ENCODE measurements around the gene MXI1. TPM values are rescaled to one million over a fixed set of nuclear protein-coding genes. Genes with fewer than 3 reads are reported as not detected.

MXI1 gene
- total and polyA plus RNA-seq, 9 donors, result 17.1 to 25.2 (median 20.5) TPM

DNA sequence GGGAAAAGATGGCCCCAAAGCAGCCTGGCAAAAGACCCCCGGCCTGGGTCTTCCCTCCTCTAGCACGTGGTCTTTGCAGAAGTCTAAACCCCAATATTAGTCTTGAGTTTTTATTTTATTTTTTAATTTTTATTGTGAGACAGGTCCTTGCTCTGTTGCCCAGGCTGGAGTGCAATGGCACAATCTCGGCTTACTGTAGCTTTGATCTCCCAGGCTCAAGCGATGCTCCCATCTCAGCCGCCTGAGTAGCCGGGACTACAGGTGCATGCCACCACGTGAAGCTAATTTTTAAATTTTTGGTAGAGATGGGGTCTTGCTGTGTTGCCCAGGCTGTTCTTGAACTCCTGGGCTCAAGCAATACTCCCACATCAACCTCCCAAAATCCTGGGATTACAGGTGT lies 40.3 kb upstream of the MXI1 start:
- peaks cover 13% of the 10 kb centered on the region for H3K4me1 ChIP-seq (ENCODE audit: control insufficient read depth, insufficient read depth, low read length)
- no peaks in the 10 kb centered on the region for H3K36me3 ChIP-seq (ENCODE audit: control insufficient read depth, insufficient read depth, low read length)
- WGBS (ENCODE audit: insufficient coverage), result 72% methylated on average over 2 of the region's 7 CpGs
- H3K9me3 ChIP-seq (replicated peaks; ENCODE audit: control insufficient read depth, low read depth, low read length), result no peaks in the 10 kb centered on the region
- no peak overlapping the region for H3K27ac ChIP-seq (ENCODE audit: low read length)
- peaks cover 40% of the 10 kb centered on the region for H3K27me3 ChIP-seq (ENCODE audit: control insufficient read depth, insufficient read depth, low read length)
- DNase-seq, result no peak
- H3K4me3 ChIP-seq (ENCODE audit: low read length), result no peak overlapping the region

DNA sequence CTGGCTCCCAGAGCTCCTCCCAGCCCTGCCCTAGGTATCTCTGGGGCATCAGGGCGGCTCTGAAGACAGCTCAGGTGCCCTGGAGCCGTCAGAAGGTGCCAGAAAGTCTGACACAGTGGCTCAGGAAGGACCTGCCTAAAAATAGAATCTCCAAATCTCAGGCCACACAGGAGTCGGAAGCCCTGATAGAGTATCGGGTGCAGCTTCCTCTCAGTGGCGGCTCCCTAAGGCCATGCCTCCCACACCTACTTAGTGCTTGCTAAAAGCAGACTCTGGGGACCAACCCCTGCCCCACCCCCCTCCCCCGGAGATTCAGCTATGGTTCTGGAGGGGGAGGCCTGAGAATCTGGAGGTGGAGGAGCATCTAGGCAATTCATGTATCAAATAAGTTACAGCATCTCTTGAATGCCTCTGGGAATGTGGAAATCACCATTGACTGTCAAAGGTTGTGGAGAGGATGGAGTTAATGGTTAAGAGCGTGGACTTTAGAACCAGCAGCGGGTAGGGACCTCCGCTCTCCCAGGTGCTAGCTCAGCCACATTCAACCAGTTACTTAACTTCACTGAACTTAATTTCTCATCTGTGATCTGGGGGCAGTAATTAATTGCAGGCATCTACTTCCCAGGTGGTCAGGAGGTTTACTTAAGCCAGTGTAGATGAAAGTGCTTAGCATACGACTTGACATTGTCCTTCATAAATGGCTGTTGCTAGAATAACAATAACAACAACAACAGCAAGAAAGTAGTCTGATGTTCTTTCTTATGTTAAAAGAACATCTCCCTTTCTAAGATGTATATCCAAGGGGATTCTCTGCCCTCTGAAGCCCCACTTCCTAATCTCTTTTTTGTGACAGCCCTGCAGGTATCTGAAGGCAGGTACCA lies 38.6 kb upstream of the MXI1 start:
- DNase-seq, result no peak
- H3K27ac ChIP-seq (ENCODE audit: low read length), result no peak overlapping the region
- no peaks in the 10 kb centered on the region for H3K9me3 ChIP-seq (replicated peaks; ENCODE audit: control insufficient read depth, low read depth, low read length)
- peaks cover 13% of the 10 kb centered on the region for H3K4me1 ChIP-seq (ENCODE audit: control insufficient read depth, insufficient read depth, low read length)
- no peak overlapping the region for H3K4me3 ChIP-seq (ENCODE audit: low read length)
- H3K36me3 ChIP-seq (ENCODE audit: control insufficient read depth, insufficient read depth, low read length), result no peaks in the 10 kb centered on the region
- peaks cover 39% of the 10 kb centered on the region for H3K27me3 ChIP-seq (ENCODE audit: control insufficient read depth, insufficient read depth, low read length)
- 4% methylated on average over 2 of the region's 10 CpGs for WGBS (ENCODE audit: insufficient coverage)

DNA sequence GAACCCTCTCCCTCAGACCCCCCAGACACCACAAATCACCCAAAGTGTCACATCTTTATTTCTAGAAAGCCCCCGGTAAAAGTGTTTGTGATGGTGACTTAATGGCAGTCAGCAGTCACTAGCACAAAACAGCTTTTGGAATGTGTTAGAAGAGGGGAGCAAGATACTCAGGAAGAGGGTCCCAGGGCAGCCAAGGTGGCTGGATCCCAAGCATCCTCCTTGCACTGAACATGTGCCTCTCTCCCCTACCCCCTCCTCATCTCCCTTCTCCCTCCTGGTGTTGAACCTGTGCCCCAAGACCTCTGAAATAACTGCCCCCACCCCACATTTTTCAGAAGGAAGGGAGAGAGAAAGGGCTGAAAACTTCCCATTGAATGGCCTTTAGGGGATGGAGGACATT lies 37.8 kb upstream of the MXI1 start:
- no peak overlapping the region for H3K27ac ChIP-seq (ENCODE audit: low read length)
- H3K4me1 ChIP-seq (ENCODE audit: control insufficient read depth, insufficient read depth, low read length), result peaks cover 13% of the 10 kb centered on the region
- DNase-seq, result no peak
- no peaks in the 10 kb centered on the region for H3K9me3 ChIP-seq (replicated peaks; ENCODE audit: control insufficient read depth, low read depth, low read length)
- WGBS (ENCODE audit: insufficient coverage), result no CpG with 5 or more reads among the region's 1 CpG
- H3K36me3 ChIP-seq (ENCODE audit: control insufficient read depth, insufficient read depth, low read length), result no peaks in the 10 kb centered on the region
- H3K4me3 ChIP-seq (ENCODE audit: low read length), result no peak overlapping the region
- H3K27me3 ChIP-seq (ENCODE audit: control insufficient read depth, insufficient read depth, low read length), result peaks cover 36% of the 10 kb centered on the region

DNA sequence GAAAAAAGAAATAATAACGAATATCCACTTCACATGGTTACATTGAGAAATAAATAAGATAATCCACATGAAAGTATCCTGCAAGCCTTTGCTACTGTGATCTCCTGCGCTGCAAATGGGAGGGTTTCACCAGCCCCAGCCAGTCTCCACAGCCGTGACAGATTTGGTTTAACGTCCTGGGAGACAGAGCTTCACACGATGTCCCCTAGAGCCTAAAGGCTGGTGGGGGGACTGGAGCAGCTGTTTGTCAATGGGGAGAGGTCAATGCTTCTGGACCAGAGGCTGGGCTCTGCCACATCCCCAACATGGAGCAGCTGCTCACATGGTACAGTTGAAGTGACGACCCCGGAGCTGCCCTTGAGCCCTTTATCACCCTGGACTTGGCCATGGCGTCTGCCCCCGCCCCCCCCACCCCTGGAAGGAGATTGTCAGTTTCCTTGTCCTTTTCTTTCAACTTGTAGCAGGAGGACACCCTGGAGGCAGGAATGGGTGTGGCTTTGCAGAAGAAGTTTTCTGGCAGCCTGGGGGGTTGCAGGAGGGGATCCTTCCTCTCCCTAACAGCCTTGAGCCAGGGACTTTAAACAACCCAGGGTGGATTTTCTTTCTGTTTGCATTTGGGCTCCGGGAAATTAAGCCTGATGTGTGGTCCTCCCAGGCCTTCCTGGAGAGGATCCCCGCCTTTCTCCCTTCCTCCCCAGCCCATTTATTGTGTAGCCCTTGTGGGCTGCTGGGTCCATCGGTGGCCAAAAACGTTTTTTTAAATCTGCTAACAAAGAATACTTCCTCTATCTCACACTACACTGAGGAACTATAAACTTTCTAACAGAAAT lies 37.0 kb upstream of the MXI1 start:
- Histone ChIP-seq H3K4me1 (ENCODE audit: control insufficient read depth, insufficient read depth, low read length) (peaks cover 13% of the 10 kb centered on the region), H3K36me3 (ENCODE audit: control insufficient read depth, insufficient read depth, low read length) (no peaks in the 10 kb centered on the region), H3K27me3 (ENCODE audit: control insufficient read depth, insufficient read depth, low read length) (peaks cover 36% of the 10 kb centered on the region), H3K27ac (ENCODE audit: low read length) (no peak overlapping the region), H3K4me3 (ENCODE audit: low read length) (no peak overlapping the region), H3K9me3 (replicated peaks; ENCODE audit: control insufficient read depth, low read depth, low read length) (no peaks in the 10 kb centered on the region)
- peak; percentile 42 for DNase-seq
- WGBS (ENCODE audit: insufficient coverage), result 6% methylated on average over 7 of the region's 13 CpGs

DNA sequence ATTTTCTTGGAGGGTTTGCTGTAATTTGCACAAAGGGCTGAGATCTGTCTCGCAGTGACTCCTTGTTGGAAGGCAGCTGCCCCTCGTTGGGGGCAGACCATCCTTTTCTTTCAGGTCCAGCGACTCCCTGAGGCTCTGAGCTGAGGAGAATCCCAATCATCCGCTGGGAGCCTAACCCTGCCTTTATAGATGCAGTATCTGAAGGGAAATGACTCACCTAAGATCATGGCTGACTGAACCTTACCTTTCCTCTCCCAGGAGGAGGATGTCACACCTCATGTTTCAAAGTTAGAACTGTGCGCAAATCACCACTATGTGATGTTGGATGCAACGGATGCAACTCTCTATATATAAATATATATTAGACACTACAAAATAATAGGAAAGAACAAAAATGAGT lies 36.4 kb upstream of the MXI1 start:
- Histone ChIP-seq H3K27me3 (ENCODE audit: control insufficient read depth, insufficient read depth, low read length) (peaks cover 32% of the 10 kb centered on the region), H3K4me3 (ENCODE audit: low read length) (no peak overlapping the region), H3K4me1 (ENCODE audit: control insufficient read depth, insufficient read depth, low read length) (peaks cover 15% of the 10 kb centered on the region), H3K36me3 (ENCODE audit: control insufficient read depth, insufficient read depth, low read length) (no peaks in the 10 kb centered on the region), H3K27ac (ENCODE audit: low read length) (no peak overlapping the region), H3K9me3 (replicated peaks; ENCODE audit: control insufficient read depth, low read depth, low read length) (no peaks in the 10 kb centered on the region)
- no peak for DNase-seq
- 10% methylated on average over 2 of the region's 6 CpGs for WGBS (ENCODE audit: insufficient coverage)

DNA sequence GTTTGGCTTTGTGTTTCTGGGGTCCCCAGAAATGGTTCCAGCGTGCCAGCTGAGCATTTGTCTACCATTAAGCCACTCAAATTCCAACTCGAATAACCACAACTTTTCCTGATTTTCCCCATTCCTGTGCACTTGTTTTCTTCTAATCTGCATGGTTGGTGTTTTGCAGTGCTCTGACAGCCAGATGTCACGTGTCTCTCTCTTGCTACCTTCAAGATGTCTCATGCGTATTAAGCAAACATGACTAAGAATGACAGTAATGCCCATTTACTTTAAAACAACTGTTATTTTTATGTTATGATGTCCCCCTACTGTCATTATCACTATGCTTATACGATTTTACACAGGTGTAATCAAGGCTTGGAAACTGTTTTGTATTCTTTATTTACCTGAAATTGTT lies 35.2 kb upstream of the MXI1 start:
- Histone ChIP-seq H3K4me1 (ENCODE audit: control insufficient read depth, insufficient read depth, low read length) (peaks cover 15% of the 10 kb centered on the region), H3K27ac (ENCODE audit: low read length) (no peak overlapping the region), H3K9me3 (replicated peaks; ENCODE audit: control insufficient read depth, low read depth, low read length) (no peaks in the 10 kb centered on the region), H3K27me3 (ENCODE audit: control insufficient read depth, insufficient read depth, low read length) (peaks cover 29% of the 10 kb centered on the region), H3K4me3 (ENCODE audit: low read length) (no peak overlapping the region), H3K36me3 (ENCODE audit: control insufficient read depth, insufficient read depth, low read length) (no peaks in the 10 kb centered on the region)
- no peak for DNase-seq
- WGBS (ENCODE audit: insufficient coverage), result 83% methylated on average over 2 of the region's 5 CpGs

DNA sequence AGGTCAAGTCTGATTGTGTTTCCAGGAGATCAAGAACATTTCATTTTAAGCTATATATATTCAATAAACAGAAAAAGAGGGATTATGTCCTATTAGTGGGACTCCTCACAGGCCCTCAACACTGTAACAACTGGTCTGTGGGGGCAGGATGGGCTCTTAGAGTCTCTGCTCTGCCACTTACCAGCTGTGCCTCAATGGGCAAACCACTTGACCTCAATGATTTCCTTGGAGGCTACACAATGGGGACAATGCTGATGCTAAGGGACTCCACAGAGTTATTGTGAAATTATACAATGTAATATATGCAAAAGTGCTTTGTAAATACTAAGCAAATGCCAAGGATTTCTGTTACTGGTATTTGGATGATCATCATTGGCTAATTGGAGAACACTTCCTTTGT lies 33.2 kb upstream of the MXI1 start:
- Histone ChIP-seq H3K4me1 (ENCODE audit: control insufficient read depth, insufficient read depth, low read length) (peaks cover 10% of the 10 kb centered on the region), H3K9me3 (replicated peaks; ENCODE audit: control insufficient read depth, low read depth, low read length) (no peaks in the 10 kb centered on the region), H3K27me3 (ENCODE audit: control insufficient read depth, insufficient read depth, low read length) (peaks cover 14% of the 10 kb centered on the region), H3K36me3 (ENCODE audit: control insufficient read depth, insufficient read depth, low read length) (no peaks in the 10 kb centered on the region), H3K27ac (ENCODE audit: low read length) (no peak overlapping the region), H3K4me3 (ENCODE audit: low read length) (no peak overlapping the region)
- DNase-seq, result no peak

DNA sequence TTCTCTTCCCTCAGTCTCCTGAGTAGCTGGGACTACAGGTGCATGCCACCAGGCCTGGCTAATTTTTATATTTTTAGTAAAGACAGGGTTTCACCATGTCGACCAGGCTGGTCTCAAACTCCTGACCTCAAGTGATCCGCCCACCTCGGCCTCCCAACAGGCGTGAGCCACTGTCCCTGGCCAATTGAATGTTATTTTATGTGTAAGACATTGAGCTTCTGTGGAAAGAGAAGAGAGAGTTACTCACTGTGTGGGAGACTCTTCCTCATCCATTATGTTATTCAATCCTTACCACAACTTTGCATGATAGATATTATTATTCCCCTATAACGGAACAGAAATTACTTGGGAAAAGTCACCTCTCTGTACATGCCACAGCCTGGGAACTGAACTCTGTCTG lies 32.6 kb upstream of the MXI1 start:
- H3K9me3 ChIP-seq (replicated peaks; ENCODE audit: control insufficient read depth, low read depth, low read length), result no peaks in the 10 kb centered on the region
- H3K4me1 ChIP-seq (ENCODE audit: control insufficient read depth, insufficient read depth, low read length), result peaks cover 10% of the 10 kb centered on the region
- no CpG with 5 or more reads among the region's 5 CpGs for WGBS (ENCODE audit: insufficient coverage)
- no peak overlapping the region for H3K27ac ChIP-seq (ENCODE audit: low read length)
- no peak for DNase-seq
- H3K4me3 ChIP-seq (ENCODE audit: low read length), result no peak overlapping the region
- H3K27me3 ChIP-seq (ENCODE audit: control insufficient read depth, insufficient read depth, low read length), result peaks cover 9% of the 10 kb centered on the region
- no peaks in the 10 kb centered on the region for H3K36me3 ChIP-seq (ENCODE audit: control insufficient read depth, insufficient read depth, low read length)

DNA sequence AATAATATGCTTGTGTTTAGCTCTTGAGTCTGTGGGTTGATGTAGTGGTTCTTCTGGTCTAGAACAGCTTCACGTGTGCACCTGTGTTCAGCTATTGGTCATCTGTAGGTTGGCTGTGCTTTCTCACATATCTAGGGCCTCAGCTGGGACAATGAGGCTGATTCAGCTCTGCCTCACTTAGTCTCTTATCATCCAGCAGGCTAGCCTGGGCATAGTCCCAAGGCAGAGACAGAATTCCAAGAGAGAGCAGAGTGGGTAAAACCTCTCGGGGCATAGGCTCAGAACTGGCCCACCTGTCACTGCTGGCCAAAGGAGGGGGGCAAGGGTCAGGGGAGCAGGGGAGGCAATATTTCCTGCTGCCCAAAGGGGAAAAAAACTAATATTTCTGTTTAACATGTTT lies 32.0 kb upstream of the MXI1 start:
- DNase-seq, result no peak

More for the DNA sequence above, 32.0 kb upstream of the MXI1 start:
- Histone ChIP-seq H3K27me3 (ENCODE audit: control insufficient read depth, insufficient read depth, low read length) (peaks cover 4% of the 10 kb centered on the region), H3K4me1 (ENCODE audit: control insufficient read depth, insufficient read depth, low read length) (peaks cover 6% of the 10 kb centered on the region), H3K27ac (ENCODE audit: low read length) (no peak overlapping the region), H3K36me3 (ENCODE audit: control insufficient read depth, insufficient read depth, low read length) (no peaks in the 10 kb centered on the region), H3K4me3 (ENCODE audit: low read length) (no peak overlapping the region), H3K9me3 (replicated peaks; ENCODE audit: control insufficient read depth, low read depth, low read length) (no peaks in the 10 kb centered on the region)
- 60% methylated on average over 1 of the region's 2 CpGs for WGBS (ENCODE audit: insufficient coverage)
